ENCODE measurements around the gene AOX1. TPM values are rescaled to one million over a fixed set of nuclear protein-coding genes. Genes with fewer than 3 reads are reported as not detected.
"Not testable (repeated sequence)": the region's sequence is repeated elsewhere in the genome, so short reads cannot be mapped to it uniquely, and the experiment has no call there.

AOX1 gene
- total RNA-seq, 1 donor from 2014 or later: 1,212 TPM

DNA sequence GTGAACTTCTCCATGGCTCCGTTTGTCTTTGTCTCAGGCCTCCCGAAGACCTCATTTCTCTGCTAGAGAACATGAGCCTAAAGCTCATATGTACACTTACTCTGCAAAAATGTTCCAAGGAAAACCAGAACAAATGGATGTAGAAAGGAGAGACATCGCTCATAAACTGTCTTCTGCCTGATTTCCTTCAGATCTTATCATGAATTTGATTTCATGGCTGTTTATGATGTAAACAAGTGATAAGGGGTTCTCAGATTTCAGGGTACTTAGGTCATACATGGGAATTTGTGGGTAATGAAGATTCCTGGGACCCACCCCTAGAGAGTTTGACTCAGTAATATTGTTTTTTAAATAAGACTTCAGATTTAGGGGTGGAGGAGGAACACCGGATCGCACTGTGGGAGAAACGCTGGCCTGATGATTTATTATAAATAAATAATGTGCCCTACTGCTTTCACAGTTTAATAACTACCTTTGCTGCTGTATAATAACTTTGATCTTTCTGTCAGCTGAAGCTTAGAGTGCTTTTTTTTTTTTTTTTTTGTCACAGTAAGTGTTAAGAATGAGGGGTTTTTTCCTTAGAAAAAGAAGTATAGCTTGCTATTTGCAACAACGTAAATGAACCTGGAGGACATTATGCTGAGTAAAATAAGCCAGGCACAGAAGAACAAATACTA, 14.9 kb downstream of the AOX1 start:
- DNase-seq (ENCODE audit: low spot score): no peak
- ATAC-seq: no peak

- DNase-seq (ENCODE audit: low spot score): no peak
- peak; percentile 35 for ATAC-seq
Measured at GRCh38 chr2:200602584-200602983, 16.8 kb downstream of the AOX1 start.

- no peak for DNase-seq (ENCODE audit: low spot score)
- no peak for ATAC-seq
Measured at GRCh38 chr2:200603972-200604371, 18.2 kb downstream of the AOX1 start.

DNA sequence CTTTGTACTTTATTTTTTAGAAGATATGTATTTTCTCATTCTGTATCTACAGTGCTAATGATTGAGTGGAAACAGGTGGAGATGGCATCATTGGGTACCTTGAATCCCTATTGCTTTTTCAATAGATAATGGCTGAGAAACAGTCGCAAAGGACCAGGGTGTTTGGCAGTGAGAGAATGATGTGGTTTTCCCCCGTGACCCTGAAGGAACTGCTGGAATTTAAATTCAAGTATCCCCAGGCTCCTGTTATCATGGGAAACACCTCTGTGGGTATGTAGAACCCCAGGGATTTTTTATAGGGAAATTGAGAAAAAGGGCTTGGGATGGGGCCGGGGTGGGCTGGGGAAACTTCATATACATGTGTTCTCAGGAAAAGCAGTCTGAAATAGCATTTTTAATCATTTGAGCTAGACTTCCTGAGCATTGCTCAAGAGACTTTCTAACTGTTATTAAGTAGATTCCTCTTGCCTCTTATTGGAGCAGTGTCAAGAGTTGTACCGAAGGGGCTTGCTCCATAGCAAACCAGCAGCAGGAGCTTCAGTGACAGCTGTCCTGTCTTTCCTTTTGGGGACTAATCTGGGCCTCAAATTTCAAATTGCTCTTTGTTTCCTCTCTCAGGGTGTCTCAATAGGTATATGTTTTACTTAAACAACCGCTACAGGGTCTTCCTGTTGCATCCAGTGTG, 18.9 kb downstream of the AOX1 start:
- ATAC-seq (no peak), DNase-seq (ENCODE audit: low spot score) (no peak)

DNA sequence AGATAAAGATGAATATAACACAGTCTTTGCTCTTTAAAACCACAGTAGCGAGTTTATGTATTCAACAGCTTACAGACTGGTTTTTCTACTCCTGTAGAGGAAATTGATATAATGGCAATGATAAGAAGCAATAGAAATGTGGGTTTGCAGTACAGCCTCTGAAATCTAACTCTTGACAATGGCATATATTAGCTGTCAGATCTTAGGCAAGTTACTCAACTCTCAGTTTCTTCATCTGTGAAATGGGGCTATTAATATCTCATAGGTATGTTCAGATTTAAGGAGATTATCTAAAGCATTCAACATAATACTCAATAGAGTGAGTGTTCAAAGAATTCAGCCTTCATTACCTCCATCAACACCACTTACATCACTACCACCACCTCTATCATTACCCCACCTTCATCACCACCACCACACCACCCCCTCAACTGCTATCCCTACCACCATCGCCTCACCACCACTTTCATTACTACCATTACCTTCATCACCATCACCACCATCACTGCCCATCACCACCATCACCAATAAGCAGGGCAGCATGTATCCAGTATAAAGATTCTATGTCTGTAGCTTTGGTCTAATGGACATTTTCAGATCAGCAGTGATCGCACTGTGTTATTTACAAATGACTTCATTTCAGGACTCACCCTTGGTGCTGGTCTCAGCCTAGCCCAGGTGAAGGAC, 22.7 kb downstream of the AOX1 start:
- DNase-seq (ENCODE audit: low spot score) (no peak), ATAC-seq (peak; percentile 18)

DNA sequence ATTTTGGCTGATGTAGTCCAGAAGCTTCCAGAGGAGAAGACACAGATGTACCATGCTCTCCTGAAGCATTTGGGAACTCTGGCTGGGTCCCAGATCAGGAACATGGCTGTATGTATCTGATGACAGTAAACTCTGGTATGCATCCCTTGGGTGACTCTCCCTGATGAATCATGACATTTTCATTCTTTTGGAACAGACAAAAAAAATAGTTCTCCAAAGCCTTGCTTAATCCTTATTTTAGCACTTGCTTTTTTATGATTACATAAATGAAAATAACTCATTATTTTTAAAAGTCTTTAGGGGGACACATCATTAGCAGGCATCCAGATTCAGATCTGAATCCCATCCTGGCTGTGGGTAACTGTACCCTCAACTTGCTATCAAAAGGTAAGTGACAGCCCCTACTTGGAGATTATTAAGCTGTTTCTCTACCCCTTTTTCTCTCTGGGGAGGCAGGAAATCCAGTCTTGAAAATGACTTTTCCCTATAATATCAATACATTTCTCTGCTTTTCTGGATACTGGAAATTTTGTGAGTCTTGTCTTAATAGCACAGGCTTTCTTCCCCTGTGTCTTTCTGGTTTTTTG, 23.3 kb downstream of the AOX1 start:
- DNase-seq (ENCODE audit: low spot score) (no peak), ATAC-seq (peak; percentile 17)

GRCh38 chr2:200610217-200610616, 24.4 kb downstream of the AOX1 start:
- not testable (repeated sequence) for ATAC-seq; DNase-seq (ENCODE audit: low spot score)

GRCh38 chr2:200613692-200614091, 27.9 kb downstream of the AOX1 start:
- peak; percentile 66 for DNase-seq (ENCODE audit: low spot score)

GRCh38 chr2:200614249-200614648, 28.4 kb downstream of the AOX1 start:
- ATAC-seq (no peak), DNase-seq (ENCODE audit: low spot score) (no peak)

More at GRCh38 chr2:200613692-200614091, 27.9 kb downstream of the AOX1 start:
- peak; percentile 24 for ATAC-seq

- DNase-seq (ENCODE audit: low spot score): no peak
- peak; percentile 10 for ATAC-seq
Measured at GRCh38 chr2:200615247-200615646, 29.4 kb downstream of the AOX1 start.

- DNase-seq (ENCODE audit: low spot score) (peak; percentile 87), ATAC-seq (peak; percentile 74)
Measured at GRCh38 chr2:200616193-200616592, 30.4 kb downstream of the AOX1 start.

- no peak for ATAC-seq
Measured at GRCh38 chr2:200616656-200617055, 30.8 kb downstream of the AOX1 start.

GRCh38 chr2:200617156-200618053, 31.6 kb downstream of the AOX1 start:
- DNase-seq (ENCODE audit: low spot score) (no peak), ATAC-seq (no peak)

More at GRCh38 chr2:200616656-200617055, 30.8 kb downstream of the AOX1 start:
- no peak for DNase-seq (ENCODE audit: low spot score)

DNA sequence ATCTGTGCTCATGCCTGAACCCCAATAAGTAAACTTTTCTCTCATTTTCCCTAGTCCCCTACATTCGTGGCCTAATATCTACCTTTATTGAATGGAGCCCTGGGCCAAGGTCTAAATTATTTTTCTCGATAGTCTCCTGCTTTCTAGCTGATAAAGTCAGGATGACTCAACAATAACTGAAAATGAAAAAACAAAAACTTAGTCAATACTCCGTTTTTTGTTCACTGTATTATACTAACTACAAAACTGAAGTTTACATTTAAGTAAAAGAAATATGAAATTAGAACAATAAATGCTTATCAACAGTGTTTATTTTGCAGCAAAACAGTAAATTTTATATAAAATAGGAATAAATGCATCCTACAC, 32.2 kb downstream of the AOX1 start:
- ATAC-seq (no peak), DNase-seq (ENCODE audit: low spot score) (no peak)

DNA sequence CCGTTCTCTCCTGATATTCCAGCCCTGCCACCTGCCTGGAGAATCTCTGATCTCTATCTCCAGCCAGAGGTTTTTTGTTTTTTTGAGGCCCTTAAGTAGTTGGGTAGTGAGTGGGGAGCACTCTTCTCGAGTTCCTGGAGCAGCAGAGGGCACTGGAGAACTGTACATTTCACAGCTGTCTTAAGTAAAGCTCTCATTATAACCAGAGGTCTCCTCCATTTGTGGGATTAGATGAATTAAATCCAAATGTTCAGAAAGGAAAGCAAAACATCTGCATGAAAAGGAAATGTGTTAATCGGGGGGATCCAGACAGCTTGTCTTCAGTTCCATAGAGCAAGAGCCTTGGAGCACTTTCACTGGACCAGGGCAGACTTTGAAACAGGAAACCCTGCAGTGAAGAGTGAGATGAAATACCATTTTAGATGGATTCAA, 32.8 kb downstream of the AOX1 start:
- no peak for DNase-seq (ENCODE audit: low spot score)
- ATAC-seq: no peak

DNA sequence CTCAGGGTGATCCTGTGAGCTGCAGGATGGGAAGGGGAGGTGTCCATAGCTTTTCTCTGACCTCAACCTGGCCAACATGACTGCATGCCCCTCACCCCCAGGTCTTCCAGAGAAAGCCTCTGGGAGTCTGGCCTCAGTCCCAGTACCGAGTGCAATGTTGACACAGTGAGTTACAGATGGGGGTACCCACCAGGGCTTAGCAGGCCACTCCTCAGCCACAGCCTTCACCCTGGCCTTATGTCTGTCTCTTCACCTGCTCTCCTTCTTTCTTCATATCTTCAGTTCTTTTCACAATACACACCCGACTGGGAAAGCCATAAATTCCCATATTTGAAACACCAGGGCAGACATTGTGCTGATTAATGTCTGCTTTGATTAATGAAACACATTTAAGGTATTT, 33.5 kb downstream of the AOX1 start:
- peak; percentile 59 for ATAC-seq
- DNase-seq (ENCODE audit: low spot score): peak; percentile 69

GRCh38 chr2:200620606-200621390, 35.0 kb downstream of the AOX1 start:
- ATAC-seq (no peak), DNase-seq (ENCODE audit: low spot score) (no peak)

DNA sequence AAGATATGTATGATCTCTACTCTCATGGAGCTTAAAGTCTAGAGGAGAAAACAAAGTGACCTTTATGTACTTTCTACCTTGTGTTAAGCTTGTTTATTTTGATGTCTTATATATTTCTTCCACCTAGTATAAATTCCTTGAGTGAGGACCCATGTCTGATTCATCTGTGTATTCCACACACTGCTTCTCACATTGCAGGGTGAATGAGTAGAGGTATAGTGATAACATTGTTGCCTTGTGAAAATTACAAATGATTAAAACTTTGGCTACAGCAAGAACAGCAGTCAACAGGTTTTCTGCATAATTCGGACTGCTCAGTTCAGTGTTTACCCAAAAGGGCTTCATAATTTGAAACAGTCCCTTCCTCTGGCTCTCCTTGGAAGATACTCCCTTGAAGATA, 36.3 kb downstream of the AOX1 start:
- DNase-seq (ENCODE audit: low spot score) (no peak), ATAC-seq (no peak)

- DNase-seq (ENCODE audit: low spot score) (no peak), ATAC-seq (no peak)
Measured at GRCh38 chr2:200624026-200624425, 38.2 kb downstream of the AOX1 start.

- ATAC-seq (peak; percentile 39), DNase-seq (ENCODE audit: low spot score) (no peak)
Measured at GRCh38 chr2:200624658-200625057, 38.8 kb downstream of the AOX1 start.

Data from left lobe of liver (tissue), 2 donors.